ENCODE data around the gene KIF17. TPM values are rescaled to one million over a fixed set of nuclear protein-coding genes. Genes with fewer than 3 reads are reported as not detected.

Gene KIF17
- total RNA-seq, 1 donor from 2014 or later: not detected

DNA sequence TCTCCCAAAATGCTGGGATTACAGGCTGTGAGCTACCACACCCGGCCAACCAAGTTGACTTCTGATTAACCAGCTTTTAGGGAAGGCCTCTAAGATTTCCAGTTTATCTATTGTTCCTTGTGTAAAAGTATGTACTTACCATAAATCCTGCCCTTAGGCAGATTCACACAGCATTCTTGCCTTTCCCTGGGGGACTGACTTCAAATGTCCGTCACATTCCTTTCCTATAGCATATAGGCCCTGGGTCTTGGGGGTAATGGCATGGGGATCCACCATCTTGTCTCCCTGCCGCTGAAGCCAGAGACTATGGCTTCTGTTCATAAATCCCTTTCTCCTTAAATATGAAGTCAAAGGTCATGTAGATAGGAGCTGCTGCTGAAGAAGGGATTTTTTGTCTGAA is 85.4 kb downstream of the KIF17 start:
- POLR2A ChIA-PET: interaction anchor here (0.8 kb wide), 1 partner anchor 28 kb away, joined by 3 read pairs; no protein-coding TSS in a partner anchor
- TF ChIP-seq, protein P1, sequence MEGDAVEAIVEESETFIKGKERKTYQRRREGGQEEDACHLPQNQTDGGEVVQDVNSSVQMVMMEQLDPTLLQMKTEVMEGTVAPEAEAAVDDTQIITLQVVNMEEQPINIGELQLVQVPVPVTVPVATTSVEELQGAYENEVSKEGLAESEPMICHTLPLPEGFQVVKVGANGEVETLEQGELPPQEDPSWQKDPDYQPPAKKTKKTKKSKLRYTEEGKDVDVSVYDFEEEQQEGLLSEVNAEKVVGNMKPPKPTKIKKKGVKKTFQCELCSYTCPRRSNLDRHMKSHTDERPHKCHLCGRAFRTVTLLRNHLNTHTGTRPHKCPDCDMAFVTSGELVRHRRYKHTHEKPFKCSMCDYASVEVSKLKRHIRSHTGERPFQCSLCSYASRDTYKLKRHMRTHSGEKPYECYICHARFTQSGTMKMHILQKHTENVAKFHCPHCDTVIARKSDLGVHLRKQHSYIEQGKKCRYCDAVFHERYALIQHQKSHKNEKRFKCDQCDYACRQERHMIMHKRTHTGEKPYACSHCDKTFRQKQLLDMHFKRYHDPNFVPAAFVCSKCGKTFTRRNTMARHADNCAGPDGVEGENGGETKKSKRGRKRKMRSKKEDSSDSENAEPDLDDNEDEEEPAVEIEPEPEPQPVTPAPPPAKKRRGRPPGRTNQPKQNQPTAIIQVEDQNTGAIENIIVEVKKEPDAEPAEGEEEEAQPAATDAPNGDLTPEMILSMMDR (IDR thresholded peaks at IDR 0.05): no peak
- H3K27ac Mint-ChIP-seq: no peak overlapping the region
- ATAC-seq (ENCODE audit: low read depth) (no peak), DNase-seq (no peak)
- peaks cover 1% of the 10 kb centered on the region for H3K36me3 Mint-ChIP-seq (ENCODE audit: low read depth)
- H3K4me3 Mint-ChIP-seq: peak overlapping the region; percentile 77
- CTCF ChIA-PET: interaction anchor here (0.7 to 1.6 kb wide), 6 partner anchors 14 to 991 kb away, joined by 3 to 5 read pairs (median 4); no protein-coding TSS in a partner anchor
- H3K4me1 Mint-ChIP-seq: peaks cover 12% of the 10 kb centered on the region
- peaks cover 16% of the 10 kb centered on the region for H3K9me3 Mint-ChIP-seq
- peaks cover 3% of the 10 kb centered on the region for H3K27me3 Mint-ChIP-seq
- intact Hi-C loops (cut with micrococcal nuclease): loop anchor here (2.0 to 5.0 kb wide), 2 partner anchors 110 to 125 kb away; partner anchors contain the start of gene MUL1

GRCh38 chr1:20630729-20631128 is 87.1 kb downstream of the KIF17 start:
- POLR2A ChIA-PET: interaction anchor here (1.6 kb wide), 1 partner anchor 31 kb away, joined by 4 read pairs; the partner anchor contains the start of gene DDOST
- DNase-seq (no peak), ATAC-seq (ENCODE audit: low read depth) (no peak)
- CTCF ChIA-PET: interaction anchor here (1.1 to 1.5 kb wide), 3 partner anchors 9 to 33 kb away, joined by 3 to 7 read pairs (median 3); no protein-coding TSS in a partner anchor
- TF ChIP-seq, protein P1 (IDR thresholded peaks at IDR 0.05): no peak
- H3K4me1 Mint-ChIP-seq: peaks cover 12% of the 10 kb centered on the region
- no peaks in the 10 kb centered on the region for H3K36me3 Mint-ChIP-seq (ENCODE audit: low read depth)
- H3K9me3 Mint-ChIP-seq: peaks cover 18% of the 10 kb centered on the region
- H3K4me3 Mint-ChIP-seq: no peak overlapping the region
- H3K27ac Mint-ChIP-seq: no peak overlapping the region
- peaks cover 13% of the 10 kb centered on the region for H3K27me3 Mint-ChIP-seq
- intact Hi-C loops (cut with micrococcal nuclease): loop anchor here (5.0 kb wide), 1 partner anchor 123 kb away; the partner anchor contains the start of gene MUL1

GRCh38 chr1:20626524-20626923 is 91.3 kb downstream of the KIF17 start:
- POLR2A ChIA-PET: no interaction called here
- intact Hi-C loops (cut with micrococcal nuclease): no loop called here
- H3K4me3 Mint-ChIP-seq: no peak overlapping the region
- DNase-seq (no peak), ATAC-seq (ENCODE audit: low read depth) (no peak)
- no peaks in the 10 kb centered on the region for H3K4me1 Mint-ChIP-seq
- TF ChIP-seq, protein P1 (IDR thresholded peaks at IDR 0.05): no peak
- H3K27me3 Mint-ChIP-seq: peaks cover 18% of the 10 kb centered on the region
- CTCF ChIA-PET: no interaction called here
- H3K9me3 Mint-ChIP-seq: peaks cover 18% of the 10 kb centered on the region
- H3K36me3 Mint-ChIP-seq (ENCODE audit: low read depth): no peaks in the 10 kb centered on the region
- no peak overlapping the region for H3K27ac Mint-ChIP-seq

DNA sequence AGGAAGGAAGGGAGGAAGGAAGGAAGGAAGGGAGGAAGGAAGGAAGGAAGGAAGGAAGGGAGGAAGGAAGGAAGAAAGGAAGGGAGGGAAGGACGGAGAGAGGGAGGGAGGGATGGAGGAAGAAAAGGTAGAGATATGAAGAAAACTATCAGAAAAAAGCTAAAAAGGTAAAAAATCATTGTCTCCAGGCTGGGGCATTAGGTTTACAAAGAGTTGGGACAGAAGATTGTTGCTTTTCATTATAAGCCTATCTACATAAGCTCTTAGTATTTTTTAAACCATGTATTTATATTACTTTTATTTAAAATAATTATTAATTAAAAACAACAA is 91.7 kb downstream of the KIF17 start:
- H3K27ac Mint-ChIP-seq: no peak overlapping the region
- intact Hi-C loops (cut with micrococcal nuclease): no loop called here
- CTCF ChIA-PET: no interaction called here
- peaks cover 18% of the 10 kb centered on the region for H3K9me3 Mint-ChIP-seq
- TF ChIP-seq, protein P1 (IDR thresholded peaks at IDR 0.05): no peak
- ATAC-seq (ENCODE audit: low read depth) (no peak), DNase-seq (no peak)
- no peaks in the 10 kb centered on the region for H3K36me3 Mint-ChIP-seq (ENCODE audit: low read depth)
- H3K27me3 Mint-ChIP-seq: peaks cover 18% of the 10 kb centered on the region
- POLR2A ChIA-PET: no interaction called here
- no peaks in the 10 kb centered on the region for H3K4me1 Mint-ChIP-seq
- H3K4me3 Mint-ChIP-seq: no peak overlapping the region

- ChIA-PET POLR2A (no interaction called here), CTCF (no interaction called here)
- H3K27ac Mint-ChIP-seq: no peak overlapping the region
- ATAC-seq (ENCODE audit: low read depth): no peak
- H3K4me1 Mint-ChIP-seq: no peaks in the 10 kb centered on the region
- H3K4me3 Mint-ChIP-seq: no peak overlapping the region
- peaks cover 18% of the 10 kb centered on the region for H3K9me3 Mint-ChIP-seq
- TF ChIP-seq, protein P1 (IDR thresholded peaks at IDR 0.05): no peak
- no peak for DNase-seq
- H3K36me3 Mint-ChIP-seq (ENCODE audit: low read depth): no peaks in the 10 kb centered on the region
- H3K27me3 Mint-ChIP-seq: peaks cover 18% of the 10 kb centered on the region
- intact Hi-C loops (cut with micrococcal nuclease): no loop called here
Measured at GRCh38 chr1:20625176-20626097, 92.4 kb downstream of the KIF17 start.

Measured in activated B cell treated with CpG ODN at 0.5 μM for 24 hours (primary cell).